SK-N-SH (cell line): Measurements from ENCODE around the gene THAP6. TPM values are rescaled to one million over a fixed set of nuclear protein-coding genes. Genes with fewer than 3 reads are reported as not detected.

Source experiments
- CTCF ChIA-PET: fragments of 300-600, 350-600 bp; formaldehyde crosslinking; extraction: SDS; loops from one replicate; lab custom pipeline; 2021; lab: Yijun Ruan, JAX
- POLR2A ChIA-PET: fragments of 350-600 bp; sonication (Branson Sonifier 250); formaldehyde crosslinking; extraction: SDS; loops from one replicate; lab custom pipeline; 2020; ENCODE audit warnings: antibody characterized with exemption, inconsistent platforms; lab: Yijun Ruan, JAX
- DNase-seq: peaks from one replicate; pipeline ENCODE4 v3.0.0; 2012
- H2AFZ ChIP-seq: fragments of 200-600 bp; sonication (generic); 2 replicates; pipeline ENCODE4 v1.8.1; 2016; ENCODE audit warnings: antibody characterized with exemption, mild to moderate bottlenecking, low read depth
- H3F3A ChIP-seq: fragments of 200-600 bp; sonication (generic); replicated peaks from 2 replicates; pipeline ENCODE3; 2016; ENCODE audit warnings: antibody characterized with exemption, mild to moderate bottlenecking; ENCODE audit not compliant: insufficient read depth
- H3K27ac ChIP-seq, 2 experiments: fragments of 200-500 bp in 1 of 2; fragments of 200-600 bp in 1 of 2; sonication (Bioruptor generic) in 1 of 2; sonication (generic), shearing (Covaris generic) in 1 of 2; 2 replicates each; pipeline versions ENCODE4 v1.5.1 to v1.6.1; 2014 to 2016; ENCODE audit warnings: low read depth in 2 of 2, inconsistent platforms in 1 of 2, low read length in 1 of 2, mild to moderate bottlenecking in 1 of 2, mixed read lengths in 1 of 2
- H3K27me3 ChIP-seq: fragments of 200-600 bp; sonication (generic), shearing (Covaris generic); 2 replicates; pipeline ENCODE4 v1.6.1; 2016; ENCODE audit warnings: mixed run types; ENCODE audit not compliant: insufficient read depth
- H3K36me3 ChIP-seq, 2 experiments: fragments of 200-500 bp in 1 of 2; fragments of 200-600 bp in 1 of 2; sonication (Bioruptor generic) in 1 of 2; sonication (generic) in 1 of 2; replicated peaks in 1 of 2; 2 replicates each; pipeline versions ENCODE3 to v1.5.1; 2014 to 2016; ENCODE audit warnings: low read length in 1 of 2, mild to moderate bottlenecking in 1 of 2; ENCODE audit not compliant: insufficient read depth in 2 of 2, control insufficient read depth in 1 of 2
- H3K4me1 ChIP-seq, 2 experiments: fragments of 200-500 bp in 1 of 2; fragments of 200-600 bp in 1 of 2; sonication (Bioruptor generic) in 1 of 2; sonication (generic), shearing (Covaris generic) in 1 of 2; 2 replicates each; pipeline versions ENCODE4 v1.5.1 to v1.6.1; 2014 to 2016; ENCODE audit warnings: low read depth in 1 of 2, low read length in 1 of 2, mixed run types in 1 of 2; ENCODE audit not compliant: insufficient read depth in 2 of 2, control insufficient read depth in 1 of 2
- H3K4me2 ChIP-seq: fragments of 200-600 bp; sonication (generic), shearing (Covaris generic); 2 replicates; pipeline ENCODE4 v1.6.1; 2017; ENCODE audit warnings: mixed run types
- H3K4me3 ChIP-seq, 2 experiments: fragments of 200-500 bp in 1 of 2; fragments of 200-600 bp in 1 of 2; sonication (Bioruptor generic) in 1 of 2; sonication (generic), shearing (Covaris generic) in 1 of 2; 2 replicates each; pipeline versions ENCODE4 v1.5.1 to v1.8.1; 2014 to 2016; ENCODE audit warnings: low read depth in 2 of 2, inconsistent platforms in 1 of 2, low read length in 1 of 2, mild to moderate bottlenecking in 1 of 2, mixed read lengths in 1 of 2, moderate library complexity in 1 of 2
- H3K79me2 ChIP-seq: fragments of 200-600 bp; sonication (generic); 2 replicates; pipeline ENCODE4 v1.8.1; 2017; ENCODE audit warnings: mild to moderate bottlenecking; ENCODE audit not compliant: insufficient read depth
- H3K9ac ChIP-seq: fragments of 200-600 bp; sonication (generic); 2 replicates; pipeline ENCODE4 v1.6.1; 2017; ENCODE audit warnings: mixed run types
- H3K9me2 ChIP-seq: fragments of 200-600 bp; sonication (generic); 2 replicates; pipeline ENCODE4 v1.6.1; 2017; ENCODE audit warnings: mixed run types
- H3K9me3 ChIP-seq: fragments of 200-600 bp; sonication (generic); 2 replicates; pipeline ENCODE4 v1.6.1; 2017; ENCODE audit warnings: mixed run types, mild to moderate bottlenecking, moderate library complexity
- H4K20me1 ChIP-seq: fragments of 200-600 bp; sonication (generic); 2 replicates; pipeline ENCODE4 v1.6.1; 2017; ENCODE audit warnings: mild to moderate bottlenecking, mixed run types; ENCODE audit not compliant: insufficient read depth
- CHD2 ChIP-seq: fragments of 150-350 bp; IDR thresholded peaks from 2 replicates; pipeline ENCODE4 v1.6.1; 2018; ENCODE audit warnings: low read length; ENCODE audit not compliant: partially characterized antibody
- EP300 ChIP-seq, 2 experiments: IDR thresholded peaks; 2 replicates each; pipeline versions ENCODE4 v1.4.0 to v1.6.1; 2012; ENCODE audit warnings: borderline replicate concordance in 1 of 2, low read depth in 1 of 2, low read length in 1 of 2
- FOXJ3 ChIP-seq: sonication (generic); formaldehyde crosslinking; IDR thresholded peaks from 2 replicates; pipeline ENCODE4 v1.5.1; 2020; ENCODE audit warnings: mild to moderate bottlenecking, missing genetic modification reagents
- FOXM1 ChIP-seq: IDR thresholded peaks from 2 replicates; pipeline ENCODE4 v1.4.0; 2012; ENCODE audit warnings: low read depth, mild to moderate bottlenecking
- GABPA ChIP-seq: IDR thresholded peaks from 2 replicates; pipeline ENCODE4 v1.4.0; 2012; ENCODE audit warnings: low read depth, mild to moderate bottlenecking
- NRF1 ChIP-seq: IDR thresholded peaks from 2 replicates; pipeline ENCODE4 v1.6.1; 2012; ENCODE audit warnings: low read depth, mild to moderate bottlenecking, low read length
- POLR2AphosphoS5 ChIP-seq: IDR thresholded peaks from 2 replicates; pipeline ENCODE4 v1.6.1; 2012; ENCODE audit warnings: low read depth, low read length
- RCOR1 ChIP-seq: fragments of 150-350 bp; IDR thresholded peaks from 2 replicates; pipeline ENCODE4 v1.6.1; 2017; ENCODE audit warnings: antibody characterized with exemption, low read length
- RFX5 ChIP-seq: IDR thresholded peaks from 2 replicates; pipeline ENCODE4 v1.6.1; 2012; ENCODE audit warnings: mild to moderate bottlenecking, improper control_type of control experiment, low read length
- RXRA ChIP-seq: IDR thresholded peaks from 2 replicates; pipeline ENCODE4 v1.4.0; 2012; ENCODE audit warnings: low read depth, mild to moderate bottlenecking, borderline replicate concordance
- SIN3A ChIP-seq: IDR thresholded peaks from 2 replicates; pipeline ENCODE4 v1.6.1; 2012; ENCODE audit warnings: low read depth, mild to moderate bottlenecking, low read length, moderate library complexity, borderline replicate concordance
- SMC3 ChIP-seq: IDR thresholded peaks from 2 replicates; pipeline ENCODE4 v1.6.1; 2012; ENCODE audit warnings: low read depth, low read length, improper control_type of control experiment
- TCF12 ChIP-seq: IDR thresholded peaks from 2 replicates; pipeline ENCODE4 v1.4.0; 2012
- polyA plus RNA-seq, 3 experiments: library from polyadenylated mRNA; depleted of rRNA; stranded (reverse); fragments of >200 nt; gene quantifications; 2 replicates each; pipeline ENCODE4 v1.2.3, GENCODE V29; 2012
- TF ChIP-seq, protein P1 (sequence below): fragments of 200-600 bp; sonication (generic); IDR thresholded peaks from 2 replicates; pipeline ENCODE4 v1.6.1; 2017; ENCODE audit warnings: antibody characterized with exemption, mild to moderate bottlenecking, moderate library complexity
- TF ChIP-seq, protein P2 (sequence below): IDR thresholded peaks from 2 replicates; pipeline ENCODE4; 2012
- TF ChIP-seq, protein P3 (sequence below): IDR thresholded peaks from 2 replicates; pipeline ENCODE4 v1.4.0; 2012; ENCODE audit warnings: low read depth, borderline replicate concordance
- TF ChIP-seq, protein P4 (sequence below): fragments of 150-350 bp; IDR thresholded peaks from 2 replicates; pipeline ENCODE4 v1.6.1; 2017; ENCODE audit warnings: antibody characterized with exemption, low read length, low read depth, borderline replicate concordance

THAP6 gene
- polyA plus RNA-seq, 1 of the 3 experiments (the other 2 are of a cell fraction) = 6.9 TPM

DNA sequence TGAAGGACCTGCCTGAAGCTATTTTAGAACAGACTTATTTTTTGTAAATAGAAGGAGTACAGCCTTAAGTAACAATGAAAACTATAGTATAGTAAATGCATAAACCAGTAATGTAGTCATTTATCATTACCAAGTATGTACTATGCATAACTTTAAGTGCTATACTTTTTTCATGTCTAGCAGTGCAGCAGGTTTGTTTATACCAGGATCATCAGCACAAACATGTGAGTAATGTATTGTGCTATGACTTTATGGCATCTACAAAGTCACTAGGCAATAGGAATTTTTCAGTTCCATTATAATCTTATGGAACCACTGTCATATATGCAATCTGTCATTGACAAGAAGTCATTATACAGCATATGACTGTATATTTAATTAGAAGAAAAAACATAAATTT is 38.2 kb downstream of the THAP6 start:
- H3K27me3 ChIP-seq = peaks cover 4% of the 10 kb centered on the region; the same call in 1 of the 2 replicates
- H3K9ac ChIP-seq = no peak overlapping the region
- H3K27ac ChIP-seq = no peak overlapping the region
- no peak for DNase-seq
- ChIA-PET POLR2A (no interaction called here), CTCF (no interaction called here)
- no peaks in the 10 kb centered on the region for H3K36me3 ChIP-seq
- no peaks in the 10 kb centered on the region for H3K9me2 ChIP-seq
- H3K4me3 ChIP-seq = no peak overlapping the region
- no peak overlapping the region for H3K4me2 ChIP-seq
- H3K79me2 ChIP-seq = no peaks in the 10 kb centered on the region
- no peaks in the 10 kb centered on the region for H3K9me3 ChIP-seq
- TF ChIP-seq, protein P1, sequence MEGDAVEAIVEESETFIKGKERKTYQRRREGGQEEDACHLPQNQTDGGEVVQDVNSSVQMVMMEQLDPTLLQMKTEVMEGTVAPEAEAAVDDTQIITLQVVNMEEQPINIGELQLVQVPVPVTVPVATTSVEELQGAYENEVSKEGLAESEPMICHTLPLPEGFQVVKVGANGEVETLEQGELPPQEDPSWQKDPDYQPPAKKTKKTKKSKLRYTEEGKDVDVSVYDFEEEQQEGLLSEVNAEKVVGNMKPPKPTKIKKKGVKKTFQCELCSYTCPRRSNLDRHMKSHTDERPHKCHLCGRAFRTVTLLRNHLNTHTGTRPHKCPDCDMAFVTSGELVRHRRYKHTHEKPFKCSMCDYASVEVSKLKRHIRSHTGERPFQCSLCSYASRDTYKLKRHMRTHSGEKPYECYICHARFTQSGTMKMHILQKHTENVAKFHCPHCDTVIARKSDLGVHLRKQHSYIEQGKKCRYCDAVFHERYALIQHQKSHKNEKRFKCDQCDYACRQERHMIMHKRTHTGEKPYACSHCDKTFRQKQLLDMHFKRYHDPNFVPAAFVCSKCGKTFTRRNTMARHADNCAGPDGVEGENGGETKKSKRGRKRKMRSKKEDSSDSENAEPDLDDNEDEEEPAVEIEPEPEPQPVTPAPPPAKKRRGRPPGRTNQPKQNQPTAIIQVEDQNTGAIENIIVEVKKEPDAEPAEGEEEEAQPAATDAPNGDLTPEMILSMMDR = no peak
- TF ChIP-seq FOXJ3 (CRISPR knock-in tag) (no peak), POLR2AphosphoS5 (no peak), SMC3 (no peak), SIN3A (no peak), CHD2 (no peak), EP300 (IDR thresholded peaks at IDR 0.05; ENCODE audit: borderline replicate concordance in 1 of 2, low read depth in 1 of 2, low read length in 1 of 2) (no peak), RCOR1 (no peak), NRF1 (no peak), RFX5 (no peak), FOXM1 (no peak), TCF12 (no peak), RXRA (no peak), GABPA (no peak)
- TF ChIP-seq, protein P2, sequence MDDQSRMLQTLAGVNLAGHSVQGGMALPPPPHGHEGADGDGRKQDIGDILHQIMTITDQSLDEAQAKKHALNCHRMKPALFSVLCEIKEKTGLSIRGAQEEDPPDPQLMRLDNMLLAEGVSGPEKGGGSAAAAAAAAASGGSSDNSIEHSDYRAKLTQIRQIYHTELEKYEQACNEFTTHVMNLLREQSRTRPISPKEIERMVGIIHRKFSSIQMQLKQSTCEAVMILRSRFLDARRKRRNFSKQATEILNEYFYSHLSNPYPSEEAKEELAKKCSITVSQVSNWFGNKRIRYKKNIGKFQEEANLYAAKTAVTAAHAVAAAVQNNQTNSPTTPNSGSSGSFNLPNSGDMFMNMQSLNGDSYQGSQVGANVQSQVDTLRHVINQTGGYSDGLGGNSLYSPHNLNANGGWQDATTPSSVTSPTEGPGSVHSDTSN = no peak
- TF ChIP-seq, protein P3, sequence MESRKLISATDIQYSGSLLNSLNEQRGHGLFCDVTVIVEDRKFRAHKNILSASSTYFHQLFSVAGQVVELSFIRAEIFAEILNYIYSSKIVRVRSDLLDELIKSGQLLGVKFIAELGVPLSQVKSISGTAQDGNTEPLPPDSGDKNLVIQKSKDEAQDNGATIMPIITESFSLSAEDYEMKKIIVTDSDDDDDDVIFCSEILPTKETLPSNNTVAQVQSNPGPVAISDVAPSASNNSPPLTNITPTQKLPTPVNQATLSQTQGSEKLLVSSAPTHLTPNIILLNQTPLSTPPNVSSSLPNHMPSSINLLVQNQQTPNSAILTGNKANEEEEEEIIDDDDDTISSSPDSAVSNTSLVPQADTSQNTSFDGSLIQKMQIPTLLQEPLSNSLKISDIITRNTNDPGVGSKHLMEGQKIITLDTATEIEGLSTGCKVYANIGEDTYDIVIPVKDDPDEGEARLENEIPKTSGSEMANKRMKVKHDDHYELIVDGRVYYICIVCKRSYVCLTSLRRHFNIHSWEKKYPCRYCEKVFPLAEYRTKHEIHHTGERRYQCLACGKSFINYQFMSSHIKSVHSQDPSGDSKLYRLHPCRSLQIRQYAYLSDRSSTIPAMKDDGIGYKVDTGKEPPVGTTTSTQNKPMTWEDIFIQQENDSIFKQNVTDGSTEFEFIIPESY = no peak
- TF ChIP-seq, protein P4, sequence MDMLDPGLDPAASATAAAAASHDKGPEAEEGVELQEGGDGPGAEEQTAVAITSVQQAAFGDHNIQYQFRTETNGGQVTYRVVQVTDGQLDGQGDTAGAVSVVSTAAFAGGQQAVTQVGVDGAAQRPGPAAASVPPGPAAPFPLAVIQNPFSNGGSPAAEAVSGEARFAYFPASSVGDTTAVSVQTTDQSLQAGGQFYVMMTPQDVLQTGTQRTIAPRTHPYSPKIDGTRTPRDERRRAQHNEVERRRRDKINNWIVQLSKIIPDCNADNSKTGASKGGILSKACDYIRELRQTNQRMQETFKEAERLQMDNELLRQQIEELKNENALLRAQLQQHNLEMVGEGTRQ = no peak
- H2AFZ ChIP-seq = no peak overlapping the region; the same call in 1 of the 2 replicates
- H4K20me1 ChIP-seq = no peaks in the 10 kb centered on the region
- H3F3A ChIP-seq = peaks cover 3% of the 10 kb centered on the region
- peaks cover 0 to 7% of the 10 kb centered on the region in 2 experiments; a peak in 1 of 4 replicates for H3K4me1 ChIP-seq
